Measurements from ENCODE around the gene ARSJ.

- TF ChIP-seq CTCF (IDR thresholded peaks at IDR 0.05; ENCODE audit: low read depth, low read length, poor library complexity, severe bottlenecking) (no peak), EZH2phosphoT487 (IDR thresholded peaks at IDR 0.05; ENCODE audit: borderline replicate concordance, low read length) (no peak)
These were observed 17.5 kb downstream of the ARSJ start for GRCh38 chr4:113962016-113962347.

All from DOHH2 (cell line).